ENCODE results near the gene NKX6-2. TPM values are rescaled to one million over a fixed set of nuclear protein-coding genes. Genes with fewer than 3 reads are reported as not detected.

Gene NKX6-2
- total RNA-seq, 5 donors from 2014 or later (not counting 1 experiment from before 2014, with no cell fraction given), result not detected

- CTCF ChIA-PET, result no interaction called here
- Mint-ChIP-seq H3K27me3 (no peaks in the 10 kb centered on the region), H3K4me3 (no peak overlapping the region), H3K27ac (no peak overlapping the region), H3K36me3 (peaks cover 45% of the 10 kb centered on the region), H3K4me1 (no peaks in the 10 kb centered on the region), H3K9me3 (peaks cover 0 to 4% (median 0%) of the 10 kb centered on the region in 3 donors)
- Histone ChIP-seq H3K27ac (ENCODE audit: low read length) (no peak overlapping the region), H3K4me1 (ENCODE audit: control insufficient read depth in 1 of 2, extremely low read depth in 1 of 2, insufficient read depth in 2 of 2, low read length in 2 of 2) (no peaks in the 10 kb centered on the region), H3K4me3 (ENCODE audit: control insufficient read depth in 1 of 2, extremely low read depth in 1 of 2, low read length in 1 of 2) (no peak overlapping the region), H3K9me3 (no peaks in the 10 kb centered on the region), H3K36me3 (ENCODE audit: control insufficient read depth in 2 of 2, extremely low read depth in 1 of 2, insufficient read depth in 1 of 2, low read length in 1 of 2) (peaks cover 4 to 23% of the 10 kb centered on the region in 2 donors), H3K27me3 (replicated peaks in 1 of 2; ENCODE audit: control insufficient read depth in 2 of 2, extremely low read depth in 1 of 2, insufficient read depth in 2 of 2, low read length in 1 of 2) (no peaks in the 10 kb centered on the region)
- no peak for ATAC-seq (replicated peaks in 1 of 4)
- WGBS (ENCODE audit: insufficient coverage), result 97% methylated on average over 6 of the region's 15 CpGs
- DNase-seq, result no peak
- POLR2A ChIA-PET, result no interaction called here
Measured at GRCh38 chr10:132753596-132753995, 32.4 kb downstream of the NKX6-2 start.

DNA sequence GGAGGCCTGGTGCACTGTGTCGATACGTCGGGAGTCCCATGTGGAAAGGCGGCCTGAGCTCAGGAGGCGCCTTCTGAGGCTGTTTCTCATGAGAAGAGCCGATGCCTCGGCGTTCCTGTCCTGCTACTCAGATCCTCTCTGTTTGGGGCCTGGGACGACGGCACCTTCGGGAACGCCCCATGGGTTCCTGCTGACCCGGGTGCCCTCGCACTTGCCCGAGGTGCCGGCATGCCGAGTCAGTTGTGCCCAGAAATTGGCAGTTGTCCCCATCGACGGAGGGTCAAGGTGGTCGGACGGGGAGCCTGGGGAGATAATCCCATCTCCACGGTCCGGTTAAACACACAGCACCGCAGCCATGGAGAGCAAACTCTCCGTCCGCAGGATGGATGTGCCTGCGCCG lies 33.0 kb downstream of the NKX6-2 start:
- ChIA-PET CTCF (no interaction called here), POLR2A (no interaction called here)
- no peak overlapping the region for H3K4me3 ChIP-seq (ENCODE audit: control insufficient read depth in 1 of 2, extremely low read depth in 1 of 2, low read length in 1 of 2)
- Mint-ChIP-seq H3K4me1 (no peaks in the 10 kb centered on the region), H3K27me3 (no peaks in the 10 kb centered on the region), H3K4me3 (no peak overlapping the region), H3K27ac (no peak overlapping the region), H3K9me3 (peaks cover 0 to 4% (median 0%) of the 10 kb centered on the region in 3 donors), H3K36me3 (peaks cover 47% of the 10 kb centered on the region)
- ATAC-seq (replicated peaks in 1 of 4), result no peak
- H3K9me3 ChIP-seq, result no peaks in the 10 kb centered on the region
- H3K36me3 ChIP-seq (ENCODE audit: control insufficient read depth in 2 of 2, extremely low read depth in 1 of 2, insufficient read depth in 1 of 2, low read length in 1 of 2), result peaks cover 4 to 23% of the 10 kb centered on the region in 2 donors
- H3K27ac ChIP-seq (ENCODE audit: low read length), result no peak overlapping the region
- no peak for DNase-seq
- H3K27me3 ChIP-seq (replicated peaks in 1 of 2; ENCODE audit: control insufficient read depth in 2 of 2, extremely low read depth in 1 of 2, insufficient read depth in 2 of 2, low read length in 1 of 2), result no peaks in the 10 kb centered on the region
- H3K4me1 ChIP-seq (ENCODE audit: control insufficient read depth in 1 of 2, extremely low read depth in 1 of 2, insufficient read depth in 2 of 2, low read length in 2 of 2), result no peaks in the 10 kb centered on the region
- 96% methylated on average over 28 of the region's 28 CpGs for WGBS (ENCODE audit: insufficient coverage)

DNA sequence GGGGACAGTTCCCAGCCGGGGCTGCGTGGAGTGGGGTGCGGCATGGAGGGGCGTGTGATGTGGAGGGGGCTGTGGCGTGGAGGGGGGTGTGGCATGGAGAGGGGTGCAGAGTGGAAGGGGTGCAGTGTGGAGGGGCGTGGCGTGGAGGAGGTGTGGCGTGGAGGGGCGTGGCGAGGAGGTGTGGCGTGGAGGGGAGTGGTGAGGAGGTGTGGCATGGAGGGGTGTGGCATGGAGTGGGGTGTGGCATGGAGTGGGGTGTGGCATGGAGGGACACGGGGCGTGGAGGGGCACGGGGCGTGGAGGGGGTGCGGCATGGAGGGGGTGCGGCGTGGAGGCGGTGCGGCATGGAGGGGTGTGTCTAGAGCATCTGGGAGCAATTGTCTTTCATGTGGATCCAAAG lies 33.6 kb downstream of the NKX6-2 start:
- peaks cover 4 to 23% of the 10 kb centered on the region in 2 donors for H3K36me3 ChIP-seq (ENCODE audit: control insufficient read depth in 2 of 2, extremely low read depth in 1 of 2, insufficient read depth in 1 of 2, low read length in 1 of 2)
- Mint-ChIP-seq H3K9me3 (peaks cover 0 to 4% (median 0%) of the 10 kb centered on the region in 3 donors), H3K4me1 (no peaks in the 10 kb centered on the region), H3K27me3 (no peaks in the 10 kb centered on the region), H3K4me3 (no peak overlapping the region), H3K27ac (no peak overlapping the region), H3K36me3 (peaks cover 46% of the 10 kb centered on the region)
- ATAC-seq (replicated peaks in 1 of 4) (no peak), DNase-seq (no peak)
- ChIA-PET POLR2A (no interaction called here), CTCF (no interaction called here)
- H3K4me1 ChIP-seq (ENCODE audit: control insufficient read depth in 1 of 2, extremely low read depth in 1 of 2, insufficient read depth in 2 of 2, low read length in 2 of 2), result no peaks in the 10 kb centered on the region
- no peaks in the 10 kb centered on the region for H3K27me3 ChIP-seq (replicated peaks in 1 of 2; ENCODE audit: control insufficient read depth in 2 of 2, extremely low read depth in 1 of 2, insufficient read depth in 2 of 2, low read length in 1 of 2)
- no peak overlapping the region for H3K4me3 ChIP-seq (ENCODE audit: control insufficient read depth in 1 of 2, extremely low read depth in 1 of 2, low read length in 1 of 2)
- WGBS (ENCODE audit: insufficient coverage), result 98% methylated on average over 11 of the region's 20 CpGs
- H3K27ac ChIP-seq (ENCODE audit: low read length), result no peak overlapping the region
- no peaks in the 10 kb centered on the region for H3K9me3 ChIP-seq

DNA sequence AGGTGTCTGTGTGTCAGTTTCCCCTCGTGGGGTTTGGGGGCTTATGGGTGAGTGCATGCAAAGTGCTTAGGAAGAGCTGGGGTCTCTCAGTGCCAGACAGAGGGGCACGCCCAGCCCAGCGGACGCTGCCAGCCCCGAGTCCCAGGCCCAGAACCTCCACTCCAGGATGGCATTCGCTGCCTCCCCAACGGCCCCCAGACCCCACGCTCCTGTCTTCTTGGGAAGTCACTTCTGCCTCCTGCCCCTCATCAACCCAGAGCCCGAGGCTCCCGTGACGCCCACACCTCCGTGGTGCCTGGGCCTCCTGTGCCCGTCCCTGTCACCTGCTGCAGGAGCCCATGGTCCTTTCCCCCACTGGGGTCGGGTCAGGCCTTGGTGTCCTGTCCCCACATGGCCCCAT lies 35.0 kb downstream of the NKX6-2 start:
- Mint-ChIP-seq H3K4me3 (no peak overlapping the region), H3K27ac (no peak overlapping the region), H3K9me3 (peaks cover 0 to 4% (median 0%) of the 10 kb centered on the region in 3 donors), H3K4me1 (no peaks in the 10 kb centered on the region), H3K27me3 (no peaks in the 10 kb centered on the region), H3K36me3 (peaks cover 37% of the 10 kb centered on the region)
- DNase-seq (no peak), ATAC-seq (replicated peaks in 1 of 4) (no peak)
- ChIA-PET CTCF (no interaction called here), POLR2A (no interaction called here)
- WGBS (ENCODE audit: insufficient coverage), result 89% methylated on average over 13 of the region's 14 CpGs
- Histone ChIP-seq H3K9me3 (no peaks in the 10 kb centered on the region), H3K4me3 (ENCODE audit: control insufficient read depth in 1 of 2, extremely low read depth in 1 of 2, low read length in 1 of 2) (no peak overlapping the region), H3K27ac (ENCODE audit: low read length) (no peak overlapping the region), H3K4me1 (ENCODE audit: control insufficient read depth in 1 of 2, extremely low read depth in 1 of 2, insufficient read depth in 2 of 2, low read length in 2 of 2) (no peaks in the 10 kb centered on the region), H3K27me3 (replicated peaks in 1 of 2; ENCODE audit: control insufficient read depth in 2 of 2, extremely low read depth in 1 of 2, insufficient read depth in 2 of 2, low read length in 1 of 2) (no peaks in the 10 kb centered on the region), H3K36me3 (ENCODE audit: control insufficient read depth in 2 of 2, extremely low read depth in 1 of 2, insufficient read depth in 1 of 2, low read length in 1 of 2) (peaks cover 4 to 18% of the 10 kb centered on the region in 2 donors)

DNA sequence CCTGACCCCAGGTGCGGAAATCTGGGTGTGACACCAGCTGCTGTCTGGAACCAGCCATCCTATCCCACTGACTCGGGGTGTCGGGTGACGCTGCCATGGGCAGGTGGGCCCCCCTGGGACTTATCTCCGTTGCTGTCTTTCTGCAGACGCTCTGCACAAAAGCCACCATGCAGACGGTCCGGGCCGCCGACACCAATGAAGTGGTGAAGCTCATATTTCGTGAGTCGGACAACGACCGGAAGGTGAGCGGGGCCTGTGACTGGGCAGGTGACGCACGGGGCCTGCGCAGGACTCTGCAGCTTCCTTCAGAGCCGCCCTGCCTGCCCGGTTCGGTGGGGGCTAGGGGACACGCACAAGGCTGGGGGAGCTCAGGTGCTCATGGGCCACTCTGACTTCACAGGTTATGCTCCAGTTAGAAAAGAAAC lies 36.6 kb downstream of the NKX6-2 start:
- H3K4me3 ChIP-seq (ENCODE audit: control insufficient read depth in 1 of 2, extremely low read depth in 1 of 2, low read length in 1 of 2), result no peak overlapping the region
- Mint-ChIP-seq H3K9me3 (no peaks in the 10 kb centered on the region), H3K36me3 (peaks cover 27% of the 10 kb centered on the region), H3K27ac (no peak overlapping the region), H3K27me3 (no peaks in the 10 kb centered on the region), H3K4me3 (no peak overlapping the region), H3K4me1 (no peaks in the 10 kb centered on the region)
- DNase-seq, result no peak
- H3K27ac ChIP-seq (ENCODE audit: low read length), result no peak overlapping the region
- no peaks in the 10 kb centered on the region for H3K4me1 ChIP-seq (ENCODE audit: control insufficient read depth in 1 of 2, extremely low read depth in 1 of 2, insufficient read depth in 2 of 2, low read length in 2 of 2)
- no peaks in the 10 kb centered on the region for H3K9me3 ChIP-seq
- POLR2A ChIA-PET, result no interaction called here
- CTCF ChIA-PET, result no interaction called here
- H3K27me3 ChIP-seq (replicated peaks in 1 of 2; ENCODE audit: control insufficient read depth in 2 of 2, extremely low read depth in 1 of 2, insufficient read depth in 2 of 2, low read length in 1 of 2), result no peaks in the 10 kb centered on the region
- no peak for ATAC-seq (replicated peaks in 1 of 4)
- WGBS (ENCODE audit: insufficient coverage), result 97% methylated on average over 22 of the region's 22 CpGs
- peaks cover 4 to 12% of the 10 kb centered on the region in 2 donors for H3K36me3 ChIP-seq (ENCODE audit: control insufficient read depth in 2 of 2, extremely low read depth in 1 of 2, insufficient read depth in 1 of 2, low read length in 1 of 2)

GRCh38 chr10:132748545-132749370 lies 37.2 kb downstream of the NKX6-2 start:
- Mint-ChIP-seq H3K27ac (no peak overlapping the region), H3K27me3 (no peaks in the 10 kb centered on the region), H3K4me1 (no peaks in the 10 kb centered on the region), H3K4me3 (no peak overlapping the region), H3K36me3 (peaks cover 21% of the 10 kb centered on the region), H3K9me3 (no peaks in the 10 kb centered on the region)
- Histone ChIP-seq H3K4me1 (ENCODE audit: control insufficient read depth in 1 of 2, extremely low read depth in 1 of 2, insufficient read depth in 2 of 2, low read length in 2 of 2) (no peaks in the 10 kb centered on the region), H3K4me3 (ENCODE audit: control insufficient read depth in 1 of 2, extremely low read depth in 1 of 2, low read length in 1 of 2) (no peak overlapping the region), H3K27me3 (replicated peaks in 1 of 2; ENCODE audit: control insufficient read depth in 2 of 2, extremely low read depth in 1 of 2, insufficient read depth in 2 of 2, low read length in 1 of 2) (no peaks in the 10 kb centered on the region), H3K36me3 (ENCODE audit: control insufficient read depth in 2 of 2, extremely low read depth in 1 of 2, insufficient read depth in 1 of 2, low read length in 1 of 2) (peaks cover 3 to 12% of the 10 kb centered on the region in 2 donors), H3K27ac (ENCODE audit: low read length) (no peak overlapping the region), H3K9me3 (no peaks in the 10 kb centered on the region)
- ChIA-PET CTCF (no interaction called here), POLR2A (no interaction called here)
- ATAC-seq (replicated peaks in 1 of 4), result no peak
- 94% methylated on average over 36 of the region's 36 CpGs for WGBS (ENCODE audit: insufficient coverage)
- DNase-seq, result no peak
